Mesodermal cell (in vitro differentiated cells): Measurements from ENCODE around the gene CDH24. TPM values are rescaled to one million over a fixed set of nuclear protein-coding genes. Genes with fewer than 3 reads are reported as not detected.

Source experiments
- H3K27ac ChIP-seq: 2 replicates; pipeline ENCODE4 v1.7.0; 2013; ENCODE audit warnings: mild to moderate bottlenecking, low read depth, low read length, moderate library complexity; ENCODE audit not compliant: severe bottlenecking
- H3K36me3 ChIP-seq: 2 replicates; pipeline ENCODE4 v1.7.1; 2013; ENCODE audit warnings: mild to moderate bottlenecking, low read length, moderate library complexity; ENCODE audit not compliant: control insufficient read depth, insufficient read depth
- H3K4me1 ChIP-seq: one replicate; pipeline ENCODE4 v1.7.1; 2013; ENCODE audit warnings: mild to moderate bottlenecking, low read length; ENCODE audit not compliant: insufficient read depth, control insufficient read depth, poor library complexity, severe bottlenecking
- H3K4me3 ChIP-seq: 2 replicates; pipeline ENCODE4 v1.7.0; 2013; ENCODE audit warnings: low read length, control low read depth, mild to moderate bottlenecking; ENCODE audit not compliant: insufficient read depth, poor library complexity, severe bottlenecking; ENCODE audit errors: extremely low read depth
- H3K9me3 ChIP-seq: 2 replicates; pipeline ENCODE4 v1.7.1; 2013; ENCODE audit warnings: mild to moderate bottlenecking, low read length, moderate library complexity; ENCODE audit not compliant: control insufficient read depth
- WGBS, 2 experiments: methylation state at CpG; one replicate each; pipeline ENCODE4 v1.1.5; 2013; ENCODE audit warnings: missing lambda C conversion rate in 2 of 2; ENCODE audit not compliant: insufficient coverage in 2 of 2; 5-methylcytosine and 5-hydroxymethylcytosine counted together
- polyA plus RNA-seq, 2 experiments: library from polyadenylated mRNA; stranded (reverse); fragments of 50-300 nt; gene quantifications; one replicate each; pipeline ENCODE4 v1.2.3, GENCODE V29; 2013

CDH24 gene
- 25.6 TPM for polyA plus RNA-seq (2013, experiment 1 of 2)
- 20.5 TPM for polyA plus RNA-seq (2013, experiment 2 of 2)

GRCh38 chr14:23056956-23057756 is at the start of gene CDH24:
Gene CDH24 (minus strand): TSS chr14:23057520. CDS start chr14:23055733, 1,787 bp downstream.
- Histone ChIP-seq H3K9me3 (no peaks in the 10 kb centered on the region), H3K36me3 (peaks cover 52% of the 10 kb centered on the region), H3K27ac (peak within 1 kb of the TSS; percentile 73), H3K4me3 (peak within 1 kb of the TSS; percentile 56), H3K4me1 (peaks cover 26% of the 10 kb centered on the region)
- WGBS, 2 experiments: 0% methylated on average over 34 to 69 of the region's 73 CpGs

GRCh38 chr14:23106747-23107045 is 49.4 kb upstream of the CDH24 start:
- Histone ChIP-seq H3K4me1 (no peaks in the 10 kb centered on the region), H3K4me3 (no peak overlapping the region), H3K36me3 (no peaks in the 10 kb centered on the region), H3K9me3 (no peaks in the 10 kb centered on the region), H3K27ac (no peak overlapping the region)

GRCh38 chr14:23105348-23105824 is 48.1 kb upstream of the CDH24 start:
- Histone ChIP-seq H3K4me3 (no peak overlapping the region), H3K36me3 (no peaks in the 10 kb centered on the region), H3K27ac (no peak overlapping the region), H3K9me3 (no peaks in the 10 kb centered on the region), H3K4me1 (no peaks in the 10 kb centered on the region)
- 72 to 89% methylated on average over 1 to 2 of the region's 4 CpGs for WGBS, 2 experiments

- H3K9me3 ChIP-seq: no peaks in the 10 kb centered on the region
- H3K4me3 ChIP-seq: no peak within 1 kb of the TSS
- peak within 1 kb of the TSS; percentile 8 for H3K27ac ChIP-seq
- H3K36me3 ChIP-seq: peaks cover 2% of the 10 kb centered on the region
- WGBS, 2 experiments: 59 to 64% methylated on average over 6 to 8 of the region's 11 CpGs
- no peaks in the 10 kb centered on the region for H3K4me1 ChIP-seq
These were observed 47.4 kb upstream of the CDH24 start, which contains the start of gene CIROP for GRCh38 chr14:23104591-23105347. Gene CIROP (minus strand): TSS chr14:23104989. CDS start chr14:23104920, 69 bp downstream.

GRCh38 chr14:23104070-23104590 is 46.8 kb upstream of the CDH24 start:
- H3K27ac ChIP-seq: no peak overlapping the region
- H3K4me3 ChIP-seq: no peak overlapping the region
- H3K9me3 ChIP-seq: no peaks in the 10 kb centered on the region
- peaks cover 8% of the 10 kb centered on the region for H3K36me3 ChIP-seq
- WGBS, 2 experiments: 91 to 97% methylated on average over 5 to 6 of the region's 6 CpGs
- no peaks in the 10 kb centered on the region for H3K4me1 ChIP-seq

- H3K4me3 ChIP-seq: no peak overlapping the region
- H3K4me1 ChIP-seq: no peaks in the 10 kb centered on the region
- 96 to 100% methylated on average over 4 of the region's 4 CpGs for WGBS, 2 experiments
- peaks cover 14% of the 10 kb centered on the region for H3K36me3 ChIP-seq
- H3K27ac ChIP-seq: no peak overlapping the region
- H3K9me3 ChIP-seq: no peaks in the 10 kb centered on the region
These were observed 46.3 kb upstream of the CDH24 start for GRCh38 chr14:23103581-23103980.

- Histone ChIP-seq H3K27ac (no peak overlapping the region), H3K4me3 (no peak overlapping the region), H3K9me3 (no peaks in the 10 kb centered on the region), H3K36me3 (peaks cover 22% of the 10 kb centered on the region), H3K4me1 (no peaks in the 10 kb centered on the region)
- 100% methylated on average over 1 to 2 of the region's 2 CpGs for WGBS, 2 experiments
These were observed 45.5 kb upstream of the CDH24 start for GRCh38 chr14:23102801-23103200.

- Histone ChIP-seq H3K4me1 (no peaks in the 10 kb centered on the region), H3K27ac (no peak overlapping the region), H3K9me3 (no peaks in the 10 kb centered on the region), H3K4me3 (no peak overlapping the region), H3K36me3 (peaks cover 29% of the 10 kb centered on the region)
- 80 to 97% methylated on average over 1 to 5 of the region's 10 CpGs for WGBS, 2 experiments
These were observed 44.8 kb upstream of the CDH24 start for GRCh38 chr14:23101986-23102625.

- no peaks in the 10 kb centered on the region for H3K9me3 ChIP-seq
- WGBS, 2 experiments: 72 to 86% methylated on average over 2 of the region's 6 CpGs
- no peak overlapping the region for H3K4me3 ChIP-seq
- H3K27ac ChIP-seq: no peak overlapping the region
- peaks cover 36% of the 10 kb centered on the region for H3K36me3 ChIP-seq
- H3K4me1 ChIP-seq: peaks cover 6% of the 10 kb centered on the region
These were observed 44.1 kb upstream of the CDH24 start for GRCh38 chr14:23101213-23101970.
